Nephron (organoid): ENCODE measurements around the gene PDE4B.

Source experiments
- H3K27ac Mint-ChIP-seq, 3 experiments: 2 replicates each; pipeline ENCODE4 v1.8.0; 2020; ENCODE audit warnings: mixed read lengths in 3 of 3, mild to moderate bottlenecking in 2 of 3, moderate library complexity in 1 of 3
- H3K27me3 Mint-ChIP-seq: 2 replicates; pipeline ENCODE4 v1.8.0; 2021; ENCODE audit warnings: low read depth, mild to moderate bottlenecking, moderate library complexity, mixed read lengths
- H3K36me3 Mint-ChIP-seq: 2 replicates; pipeline ENCODE4 v1.8.0; 2020; ENCODE audit warnings: low read depth, mixed read lengths
- H3K4me1 Mint-ChIP-seq: 2 replicates; pipeline ENCODE4 v1.8.0; 2020; ENCODE audit warnings: mixed read lengths
- H3K4me3 Mint-ChIP-seq, 3 experiments: 2 replicates each; pipeline ENCODE4 v1.8.0; 2020; ENCODE audit warnings: mild to moderate bottlenecking in 3 of 3, mixed read lengths in 3 of 3, moderate library complexity in 2 of 3
- H3K9me3 Mint-ChIP-seq: 2 replicates; pipeline ENCODE4 v1.8.0; 2020; ENCODE audit warnings: mixed read lengths
- CTCF ChIP-seq, 3 experiments: fragments of 200-600 bp; sonication (generic); IDR thresholded peaks; one replicate each; pipeline ENCODE4 v1.5.0; 2021; ENCODE audit warnings: antibody characterized with exemption in 3 of 3; ENCODE audit not compliant: unreplicated experiment in 3 of 3

PDE4B gene

GRCh38 chr1:65826782-65827181 lies 34.1 kb downstream of the PDE4B start:
- no peaks in the 10 kb centered on the region for H3K27me3 Mint-ChIP-seq
- no peak for TF ChIP-seq CTCF (IDR thresholded peaks at IDR 0.05; ENCODE audit: unreplicated experiment in 3 of 3)
- no peaks in the 10 kb centered on the region for H3K36me3 Mint-ChIP-seq
- no peaks in the 10 kb centered on the region for H3K4me1 Mint-ChIP-seq
- no peaks in the 10 kb centered on the region for H3K9me3 Mint-ChIP-seq
- no peak overlapping the region for H3K27ac Mint-ChIP-seq
- no peak overlapping the region for H3K4me3 Mint-ChIP-seq

- TF ChIP-seq CTCF (IDR thresholded peaks at IDR 0.05; ENCODE audit: unreplicated experiment in 3 of 3), result no peak
- H3K27me3 Mint-ChIP-seq, result no peaks in the 10 kb centered on the region
- H3K36me3 Mint-ChIP-seq, result no peaks in the 10 kb centered on the region
- no peak overlapping the region for H3K27ac Mint-ChIP-seq
- no peak overlapping the region for H3K4me3 Mint-ChIP-seq
- H3K9me3 Mint-ChIP-seq, result no peaks in the 10 kb centered on the region
- H3K4me1 Mint-ChIP-seq, result peaks cover 4% of the 10 kb centered on the region
Observed at GRCh38 chr1:65827346-65827745, 34.7 kb downstream of the PDE4B start.

GRCh38 chr1:65830306-65830705 lies 37.6 kb downstream of the PDE4B start:
- Mint-ChIP-seq H3K9me3 (no peaks in the 10 kb centered on the region), H3K4me3 (no peak overlapping the region)

GRCh38 chr1:65832296-65832695 lies 39.6 kb downstream of the PDE4B start:
- no peaks in the 10 kb centered on the region for H3K27me3 Mint-ChIP-seq
- no peaks in the 10 kb centered on the region for H3K9me3 Mint-ChIP-seq
- H3K4me1 Mint-ChIP-seq, result peaks cover 6% of the 10 kb centered on the region

More at GRCh38 chr1:65830306-65830705, 37.6 kb downstream of the PDE4B start:
- no peak overlapping the region for H3K27ac Mint-ChIP-seq
- no peaks in the 10 kb centered on the region for H3K36me3 Mint-ChIP-seq
- peaks cover 6% of the 10 kb centered on the region for H3K4me1 Mint-ChIP-seq
- TF ChIP-seq CTCF (IDR thresholded peaks at IDR 0.05; ENCODE audit: unreplicated experiment in 3 of 3), result no peak
- no peaks in the 10 kb centered on the region for H3K27me3 Mint-ChIP-seq

GRCh38 chr1:65836686-65837085 lies 44.0 kb downstream of the PDE4B start:
- Mint-ChIP-seq H3K27ac (no peak overlapping the region), H3K27me3 (no peaks in the 10 kb centered on the region), H3K36me3 (no peaks in the 10 kb centered on the region), H3K4me3 (no peak overlapping the region), H3K9me3 (no peaks in the 10 kb centered on the region), H3K4me1 (peaks cover 6% of the 10 kb centered on the region)
- no peak for TF ChIP-seq CTCF (IDR thresholded peaks at IDR 0.05; ENCODE audit: unreplicated experiment in 3 of 3)

More at GRCh38 chr1:65832296-65832695, 39.6 kb downstream of the PDE4B start:
- no peak for TF ChIP-seq CTCF (IDR thresholded peaks at IDR 0.05; ENCODE audit: unreplicated experiment in 3 of 3)
- H3K27ac Mint-ChIP-seq, result no peak overlapping the region
- H3K4me3 Mint-ChIP-seq, result no peak overlapping the region
- no peaks in the 10 kb centered on the region for H3K36me3 Mint-ChIP-seq

- H3K27me3 Mint-ChIP-seq, result peaks cover 3% of the 10 kb centered on the region
- no peaks in the 10 kb centered on the region for H3K9me3 Mint-ChIP-seq
- no peak overlapping the region for H3K4me3 Mint-ChIP-seq
- no peak for TF ChIP-seq CTCF (IDR thresholded peaks at IDR 0.05; ENCODE audit: unreplicated experiment in 3 of 3)
- no peaks in the 10 kb centered on the region for H3K36me3 Mint-ChIP-seq
- peaks cover 5% of the 10 kb centered on the region for H3K4me1 Mint-ChIP-seq
- H3K27ac Mint-ChIP-seq, result no peak overlapping the region
Observed at GRCh38 chr1:65840683-65841082, 48.0 kb downstream of the PDE4B start.
